GM18505 (cell line): ENCODE results near the gene NEMF.
"Not testable (repeated sequence)": the region's sequence is repeated elsewhere in the genome, so short reads cannot be mapped to it uniquely, and the experiment has no call there.

Experiments
- ATAC-seq: cut with Tn5 transposase; IDR thresholded peaks from one replicate; pipeline ENCODE4 v1.9.1; 2021; ENCODE audit not compliant: unreplicated experiment
- POLR2A ChIP-seq: IDR thresholded peaks from 4 replicates; pipeline ENCODE4 v1.6.1; 2011; ENCODE audit warnings: borderline replicate concordance; ENCODE audit not compliant: insufficient read depth, insufficient read length; ENCODE audit errors: extremely low read depth

Gene NEMF

DNA sequence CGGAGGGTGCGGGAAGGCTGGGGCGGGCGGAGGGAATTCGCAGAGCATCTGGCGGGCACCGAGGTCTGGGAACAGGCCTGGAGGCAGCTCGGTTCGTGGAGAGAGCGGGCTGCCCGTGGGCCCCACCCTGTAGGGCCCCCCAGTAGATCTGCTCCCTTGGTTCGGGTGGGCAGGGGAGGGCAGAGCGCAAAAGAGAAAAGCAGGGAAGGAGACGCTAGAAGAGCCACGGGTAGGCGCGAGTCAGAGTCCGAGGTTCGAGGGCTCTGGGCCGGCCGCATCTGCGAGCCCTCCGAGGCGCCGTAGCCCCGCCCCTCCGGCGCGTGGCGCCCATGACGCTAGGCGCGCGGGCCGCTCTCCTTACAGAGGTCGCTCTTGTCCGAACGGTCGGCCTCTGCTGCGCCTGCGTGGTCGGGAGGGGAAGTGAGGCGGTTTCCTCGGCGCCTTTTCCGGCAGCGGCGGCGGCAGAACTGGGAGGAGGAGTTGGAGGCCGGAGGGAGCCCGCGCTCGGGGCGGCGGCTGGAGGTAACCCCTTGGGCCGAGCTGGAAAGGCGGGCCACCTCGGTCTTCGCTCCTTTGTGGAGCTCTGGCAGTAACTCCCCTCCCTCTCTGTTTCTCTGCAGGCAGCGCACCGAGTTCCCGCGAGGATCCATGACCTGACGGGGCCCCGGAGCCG, 40.2 kb upstream of the NEMF start, which contains the start of gene ARF6:
ARF6 (plus strand) TSS at position 447 of the 673 bp plus-strand sequence. CDS start 655 bp downstream, outside the sequence.
- ATAC-seq: peak; percentile 81

DNA sequence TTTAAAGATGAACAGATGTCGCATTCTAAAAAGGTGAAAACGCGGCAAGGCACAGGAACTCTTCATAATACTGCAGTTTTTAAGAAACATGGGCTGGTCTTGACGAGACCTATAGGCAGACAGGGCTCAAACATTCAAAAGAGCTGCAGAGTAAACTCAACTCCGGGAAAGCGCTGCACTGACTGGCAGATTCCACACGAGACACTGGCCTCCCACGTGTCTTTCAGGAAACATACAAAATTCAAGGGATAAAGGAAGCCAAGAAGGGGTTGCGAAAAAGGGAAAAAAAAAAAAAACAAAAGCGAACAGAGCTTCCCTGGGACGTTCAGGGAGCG, 39.7 kb upstream of the NEMF start:
- TF ChIP-seq POLR2A: no peak
- peak; percentile 21 for ATAC-seq

More for the DNA sequence above, 40.2 kb upstream of the NEMF start, which contains the start of gene ARF6:
- peak; percentile 94 for TF ChIP-seq POLR2A

DNA sequence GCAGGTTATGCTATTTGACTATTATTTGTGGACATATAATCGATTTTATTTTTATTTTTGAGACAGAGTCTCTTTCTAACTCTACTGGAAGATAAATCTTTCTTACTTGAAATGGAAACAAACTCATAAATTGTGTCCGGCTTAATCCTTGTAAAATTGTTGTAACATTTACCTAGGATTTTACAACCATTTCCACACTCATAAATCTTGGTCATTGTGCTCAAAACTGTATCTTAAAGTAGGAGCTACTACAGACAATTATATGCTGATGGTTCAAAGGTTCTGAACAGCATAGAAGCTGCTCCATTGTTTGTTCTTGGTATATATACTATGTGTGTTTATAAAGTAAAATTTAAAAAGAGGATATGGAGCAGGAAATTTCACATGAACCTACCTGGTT, 35.7 kb upstream of the NEMF start:
- no peak for TF ChIP-seq POLR2A
- no peak for ATAC-seq

DNA sequence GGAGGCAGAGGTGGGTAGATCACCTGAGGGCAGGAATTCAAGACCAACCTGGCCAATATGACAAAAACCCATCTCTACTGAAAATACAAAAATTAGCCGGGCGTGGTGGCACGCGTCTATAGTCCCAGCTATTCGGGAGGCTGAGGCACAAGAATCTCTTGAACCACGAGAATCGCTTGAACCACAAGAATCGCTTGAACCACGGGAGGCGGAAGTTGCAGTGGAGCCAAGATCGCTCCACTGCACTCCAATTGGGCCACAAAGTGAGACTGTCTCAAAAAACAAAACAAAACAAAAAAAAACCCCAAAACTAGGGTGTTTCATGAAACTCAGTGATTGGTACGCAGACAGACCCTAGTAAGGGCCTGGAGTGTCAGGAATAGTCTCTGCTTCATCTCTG, 33.9 kb upstream of the NEMF start:
- ATAC-seq: no peak
- TF ChIP-seq POLR2A: no peak

DNA sequence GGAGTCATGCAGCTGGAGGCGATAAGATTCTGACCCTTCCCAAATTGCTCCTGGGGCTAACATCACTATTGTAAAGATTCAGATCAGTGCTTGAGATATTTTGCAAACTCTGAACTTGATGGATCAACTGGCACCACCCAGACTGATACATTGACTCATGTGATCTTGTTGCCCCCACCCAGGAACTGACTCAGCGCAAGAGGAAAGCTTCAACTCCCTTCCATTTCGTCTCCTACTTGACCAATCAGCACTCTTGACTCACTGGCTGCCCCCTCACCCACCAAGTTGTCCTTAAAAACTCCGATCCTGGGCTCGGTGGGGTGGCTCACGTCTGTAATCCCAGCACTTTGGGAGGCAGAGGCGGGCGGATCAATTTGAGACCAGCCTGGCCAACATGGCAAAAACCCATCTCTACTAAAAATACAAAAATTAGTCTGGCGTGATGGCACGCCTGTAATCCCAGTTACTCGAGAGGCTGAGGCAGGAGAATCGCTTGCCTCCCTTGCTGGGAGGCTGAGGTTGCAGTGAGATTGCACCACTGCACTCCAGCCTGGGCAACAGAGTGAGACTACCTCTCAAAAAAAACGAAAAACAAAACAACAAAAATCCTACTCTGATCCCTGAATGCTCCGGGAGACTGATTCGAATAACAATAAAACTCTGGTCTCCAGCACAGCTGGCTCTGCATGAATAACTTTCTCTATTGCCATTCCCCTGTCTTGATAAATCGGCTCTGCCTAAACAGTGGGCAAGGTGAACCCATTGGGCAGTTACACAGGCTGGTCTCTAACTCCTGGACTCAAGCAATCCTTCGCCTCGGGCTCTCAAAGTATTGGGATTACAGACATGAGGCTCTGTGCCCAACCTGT, 30.5 kb upstream of the NEMF start:
- no peak for TF ChIP-seq POLR2A
- ATAC-seq: no peak

DNA sequence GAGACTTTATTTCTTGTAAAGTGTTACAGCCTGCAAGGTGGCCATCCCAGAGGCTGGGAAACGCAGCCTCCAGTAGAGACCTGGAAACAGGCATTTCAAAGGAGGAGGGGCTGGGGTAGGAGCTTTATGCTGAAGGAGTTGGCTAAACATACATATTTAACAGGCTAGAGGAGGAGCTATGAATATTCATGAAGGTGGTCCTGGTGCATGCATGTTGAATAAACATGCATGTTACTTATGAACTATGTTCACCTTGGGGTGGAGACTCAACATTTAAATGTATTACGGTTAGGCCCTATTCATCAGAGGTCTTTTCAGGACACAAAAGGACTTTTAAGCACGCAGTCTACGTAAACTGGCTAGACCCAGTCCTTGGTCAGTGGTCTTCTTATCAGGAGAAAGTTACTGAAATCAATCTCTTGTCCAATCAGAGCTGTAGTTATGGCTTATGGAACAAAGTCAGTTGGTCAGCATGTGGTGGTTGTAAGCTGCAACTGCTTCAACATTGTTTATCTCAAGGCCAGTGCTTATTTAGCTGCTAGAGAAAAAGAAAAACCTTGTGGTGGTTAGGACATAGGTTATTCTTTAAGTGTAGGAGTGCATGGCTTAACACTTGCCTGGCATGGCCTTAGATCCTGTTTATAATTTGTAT, 28.9 kb upstream of the NEMF start:
- TF ChIP-seq POLR2A: no peak
- ATAC-seq: no peak

DNA sequence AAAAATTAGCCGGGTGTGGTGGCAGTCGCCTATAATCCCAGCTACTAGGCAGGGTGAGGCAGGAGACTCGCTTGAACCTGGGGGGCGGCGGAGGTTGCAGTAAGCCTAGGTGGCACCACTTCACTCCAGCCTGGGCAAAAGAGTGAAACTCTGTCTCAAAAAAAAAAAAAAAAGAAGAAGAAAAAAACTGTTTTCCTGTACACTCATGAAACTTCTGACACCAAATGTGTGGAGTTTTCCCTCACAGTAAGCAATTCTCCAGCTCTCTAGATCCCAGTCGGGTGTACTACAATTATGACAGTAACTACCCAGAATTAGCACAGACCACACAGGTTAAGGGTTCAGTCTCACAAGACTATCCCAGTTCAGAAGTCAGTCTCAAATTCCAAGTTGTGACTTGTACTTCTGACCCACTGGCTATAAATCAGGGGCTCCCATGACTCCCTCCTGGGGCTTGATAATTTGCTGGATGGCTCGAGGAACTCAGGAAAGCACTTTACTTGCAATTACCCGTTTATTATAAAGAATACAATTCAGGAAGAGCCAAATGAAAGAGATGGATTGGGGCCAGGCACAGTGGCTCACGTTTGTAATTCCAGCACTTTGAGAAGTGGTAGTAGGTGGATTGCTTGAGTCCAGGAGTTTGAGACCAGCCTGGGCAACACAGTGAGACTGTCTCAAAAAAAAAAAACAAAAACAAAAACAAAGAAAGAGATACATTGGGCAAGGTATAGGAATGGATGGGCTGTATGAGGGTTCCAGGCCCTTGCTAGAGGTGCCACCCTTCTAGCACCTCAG, 27.9 kb upstream of the NEMF start:
- ATAC-seq: no peak
- TF ChIP-seq POLR2A: no peak

DNA sequence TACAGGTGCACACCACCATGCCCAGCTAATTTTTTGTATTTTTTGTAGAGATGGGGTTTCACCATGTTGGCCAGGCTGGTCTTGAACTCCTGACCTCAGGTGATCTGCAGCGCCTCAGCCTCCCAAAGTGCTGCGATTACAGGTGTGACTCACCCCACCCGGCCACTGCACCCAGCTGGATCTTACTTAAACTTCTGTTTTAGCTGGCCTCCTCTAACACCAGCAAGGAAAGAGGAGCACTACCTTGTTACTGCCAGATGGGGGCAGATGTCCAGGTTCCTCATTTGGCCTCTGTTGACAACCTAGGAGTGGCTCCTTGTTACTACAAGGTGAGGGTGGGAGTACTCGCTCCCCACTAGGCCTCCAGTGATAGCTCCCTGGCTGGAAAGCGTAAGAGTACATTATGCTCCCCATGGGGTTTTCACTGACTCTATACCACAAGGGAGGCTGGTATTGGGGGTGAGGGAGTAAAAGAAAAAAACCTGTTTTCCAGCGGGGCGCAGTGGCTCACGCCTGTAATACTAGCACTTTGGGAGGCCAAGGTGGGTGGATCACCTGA, 27.1 kb upstream of the NEMF start:
- TF ChIP-seq POLR2A: no peak
- ATAC-seq: peak; percentile 67

DNA sequence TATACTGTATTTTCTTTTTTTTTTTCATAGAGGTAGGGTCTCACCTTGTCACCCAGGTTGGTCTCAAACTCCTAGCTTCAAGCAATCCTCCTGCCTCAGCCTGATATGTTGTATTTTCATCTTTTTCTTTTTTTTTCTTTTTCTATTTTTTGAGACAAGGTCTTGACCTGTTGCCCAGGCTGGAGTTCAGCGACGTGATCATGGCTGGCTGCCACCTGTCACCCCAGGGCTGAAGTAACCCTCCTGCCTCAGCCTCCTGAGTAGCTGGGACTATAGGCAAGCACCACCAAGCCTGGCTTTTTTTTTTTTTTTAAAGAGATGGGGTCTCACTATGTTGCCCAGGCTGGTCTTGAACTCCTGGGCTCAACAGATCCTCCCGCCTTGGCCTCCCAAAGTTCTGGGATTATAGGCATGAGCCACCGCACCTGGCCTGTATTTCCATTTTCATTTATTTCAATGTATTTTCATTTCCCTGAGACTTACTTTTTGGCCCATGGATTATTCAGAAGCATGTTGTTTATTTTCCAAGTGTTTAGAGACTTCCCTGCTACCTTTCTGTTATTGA, 24.1 kb upstream of the NEMF start:
- TF ChIP-seq POLR2A: no peak
- no peak for ATAC-seq

DNA sequence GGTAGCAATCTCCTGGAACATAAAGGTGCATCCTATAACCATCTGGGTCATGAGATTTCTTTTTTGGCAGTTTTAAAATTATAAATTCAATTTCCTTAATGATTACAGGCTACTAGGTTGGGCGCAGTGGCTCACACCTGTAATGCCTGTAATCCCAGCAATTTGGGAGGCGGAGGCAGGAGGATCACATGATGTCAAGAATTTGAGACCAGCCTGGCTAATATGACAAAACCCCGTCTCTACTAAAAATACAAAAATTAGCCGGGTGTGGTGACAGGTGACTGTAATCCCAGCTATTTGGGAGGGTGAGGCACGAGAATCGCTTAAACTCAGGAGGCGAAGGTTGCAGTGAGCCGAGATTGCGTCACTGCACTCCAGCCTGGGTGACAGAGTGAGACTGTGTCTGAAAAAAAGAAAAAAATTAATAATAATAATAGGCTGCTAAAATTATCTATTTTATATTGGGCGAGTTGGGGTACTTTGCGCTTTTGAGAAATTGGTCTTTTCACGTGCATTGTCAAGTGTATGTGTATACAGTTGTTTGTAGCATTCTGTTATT, 23.1 kb upstream of the NEMF start:
- no peak for ATAC-seq
- TF ChIP-seq POLR2A: no peak

DNA sequence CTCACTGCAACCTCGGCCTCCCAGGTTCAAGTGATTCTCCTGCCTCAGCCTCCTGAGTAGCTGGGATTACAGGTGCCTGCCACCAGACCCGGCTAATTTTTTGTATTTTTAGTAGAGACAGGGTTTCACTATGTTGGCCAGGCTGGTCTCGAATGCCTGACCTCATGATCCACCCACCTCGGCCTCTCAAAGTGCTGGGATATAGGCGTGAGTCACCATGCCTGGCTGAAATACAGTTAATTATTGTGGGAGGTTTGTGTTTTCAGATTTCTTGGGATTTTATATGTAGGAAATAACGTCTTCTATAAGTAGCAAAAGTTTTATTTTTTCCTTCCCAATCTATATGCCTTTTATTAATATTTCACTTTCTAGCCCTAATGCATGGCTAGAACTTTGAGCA, 21.0 kb upstream of the NEMF start:
- not testable (repeated sequence) for ATAC-seq

DNA sequence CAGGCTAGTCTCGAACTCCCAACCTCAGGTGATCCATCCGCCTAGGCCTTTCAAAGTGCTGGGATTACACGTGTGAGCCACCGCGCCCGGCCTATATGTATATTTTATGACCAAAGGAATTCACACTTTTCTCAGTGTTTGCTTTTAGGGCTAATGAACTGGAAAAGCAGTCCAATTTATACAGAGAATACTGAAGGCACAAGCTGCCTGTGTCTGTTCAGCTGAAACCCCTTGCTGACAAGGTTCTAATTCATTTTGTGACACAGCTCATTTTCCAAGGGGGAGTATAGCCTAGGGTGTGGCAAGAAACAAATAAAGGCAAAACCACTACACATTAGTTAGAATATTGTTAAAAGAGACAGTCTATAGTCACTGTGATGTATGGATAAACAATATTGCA, 18.3 kb upstream of the NEMF start:
- ATAC-seq: no peak
- TF ChIP-seq POLR2A: no peak
